ENCODE results near the gene HIBCH. TPM values are rescaled to one million over a fixed set of nuclear protein-coding genes. Genes with fewer than 3 reads are reported as not detected.
A peak's percentile ranks its signal among the peaks of the same experiment; 100 is the strongest.

HIBCH gene
- total and polyA plus RNA-seq, 2 of the 13 experiments (the other 11 are each of a cell fraction or from before 2014, with no cell fraction given) = 18.8 to 49.5 TPM

DNA sequence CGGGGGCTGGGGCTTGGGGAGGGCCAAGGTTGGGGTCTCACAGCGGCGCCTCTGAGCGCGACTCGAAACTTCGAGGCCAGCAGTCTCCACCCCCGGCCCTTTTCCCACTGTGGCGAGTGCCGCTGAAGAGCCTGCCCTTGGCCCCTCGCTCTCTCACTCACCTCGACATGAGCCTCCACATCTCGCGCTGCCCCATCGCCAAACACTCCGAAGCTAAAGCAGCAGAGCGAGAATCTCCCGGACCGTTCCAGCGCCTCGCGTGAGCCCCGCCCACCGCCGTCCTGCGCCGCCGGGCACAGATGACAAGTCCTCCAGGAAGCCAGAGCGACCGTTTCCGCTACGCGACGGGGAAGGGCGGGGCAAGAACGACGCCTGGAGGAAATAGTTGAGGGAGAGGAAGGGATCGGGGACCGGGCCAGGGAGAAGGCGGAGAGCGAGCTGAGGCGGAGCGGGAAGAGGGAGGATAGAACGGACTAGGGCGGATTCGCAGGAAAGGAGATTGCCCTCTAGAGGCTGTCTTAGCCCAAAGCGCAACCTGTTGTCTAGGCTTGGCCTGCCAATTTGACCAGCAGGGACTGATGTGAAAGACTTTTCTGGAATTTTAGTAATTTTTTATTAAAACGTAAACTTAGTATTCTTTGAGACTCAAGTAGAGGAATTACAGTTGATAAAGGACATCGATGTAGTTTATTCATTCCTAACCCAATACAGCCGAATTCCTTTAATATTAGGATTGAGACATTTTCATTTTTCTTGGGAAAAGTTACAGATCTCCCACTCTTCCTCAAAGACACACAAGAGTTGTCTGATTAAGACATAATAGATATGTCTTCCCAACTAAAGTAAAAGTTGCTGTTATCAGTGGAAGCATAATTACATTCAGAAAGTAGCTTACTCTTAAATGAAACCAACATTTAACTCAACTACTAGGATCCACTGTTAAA is at the start of gene HIBCH (continued):
- TF ChIP-seq RBFOX2 (IDR thresholded peaks at IDR 0.05; ENCODE audit: low read depth, low read length) (peak; percentile 94), ATAD3A (CRISPR knock-in tag; IDR thresholded peaks at IDR 0.05) (no peak), CEBPB (IDR thresholded peaks at IDR 0.05; ENCODE audit: borderline replicate concordance, low read depth, low read length) (no peak), RELA (CRISPR knock-in tag; IDR thresholded peaks at IDR 0.05) (peak; percentile 91), HDAC6 (IDR thresholded peaks at IDR 0.05; ENCODE audit: low read depth, low read length) (no peak), ZSCAN21 (CRISPR knock-in tag; IDR thresholded peaks at IDR 0.05; ENCODE audit: borderline replicate concordance) (peak; percentile 90; the same call in 1 of the 2 replicates), ZSCAN5A (CRISPR knock-in tag; IDR thresholded peaks at IDR 0.05; ENCODE audit: borderline replicate concordance) (peak; percentile 90; the same call in 1 of the 2 replicates), ZNF605 (CRISPR knock-in tag; IDR thresholded peaks at IDR 0.05) (peak; percentile 76), ETV6 (CRISPR knock-in tag; conservative IDR thresholded peaks at IDR 0.05) (peak; percentile 91), HDAC1 (CRISPR knock-in tag; IDR thresholded peaks at IDR 0.05) (peak; percentile 95), CEBPG (CRISPR knock-in tag; IDR thresholded peaks at IDR 0.05) (peak; percentile 59), THYN1 (CRISPR knock-in tag; IDR thresholded peaks at IDR 0.05; ENCODE audit: borderline replicate concordance, low read depth) (0 out of 2 replicates have a peak, but pooled peaks have one; percentile 19), TERF1 (CRISPR knock-in tag; IDR thresholded peaks at IDR 0.05) (no peak), SALL2 (CRISPR knock-in tag; IDR thresholded peaks at IDR 0.05) (peak; percentile 81; the same call in 1 of the 2 replicates), ZNF101 (CRISPR knock-in tag; IDR thresholded peaks at IDR 0.05; ENCODE audit: borderline replicate concordance, low read depth) (no peak), NFKB2 (CRISPR knock-in tag; IDR thresholded peaks at IDR 0.05; ENCODE audit: borderline replicate concordance) (peak; percentile 64; the same call in 1 of the 2 replicates), HOXA5 (CRISPR knock-in tag; IDR thresholded peaks at IDR 0.05) (peak; percentile 83), ZSCAN22 (CRISPR knock-in tag; IDR thresholded peaks at IDR 0.05) (0 out of 2 replicates have a peak, but pooled peaks have one; percentile 34), SNAPC2 (CRISPR knock-in tag; IDR thresholded peaks at IDR 0.05) (peak; percentile 91; the same call in 1 of the 2 replicates), ZNF710 (CRISPR knock-in tag; IDR thresholded peaks at IDR 0.05; ENCODE audit: borderline replicate concordance) (peak; percentile 92), SIX1 (CRISPR knock-in tag; IDR thresholded peaks at IDR 0.05; ENCODE audit: borderline replicate concordance) (peak; percentile 67; the same call in 1 of the 2 replicates), XRCC5 (optimal IDR thresholded peaks at IDR 0.05; ENCODE audit: low read length) (peak; percentile 99), PLRG1 (conservative IDR thresholded peaks at IDR 0.05) (no peak), AGO2 (optimal IDR thresholded peaks at IDR 0.05; ENCODE audit: low read depth, low read length) (peak; percentile 54), ZNF547 (CRISPR knock-in tag; IDR thresholded peaks at IDR 0.05) (peak; percentile 78; the same call in 1 of the 2 replicates), NFATC3 (CRISPR knock-in tag; IDR thresholded peaks at IDR 0.05) (no peak), CBX1 (IDR thresholded peaks at IDR 0.05; ENCODE audit: low read depth) (no peak)
